ENCODE data around the gene ORM2.
"Not testable (repeated sequence)": the region's sequence is repeated elsewhere in the genome, so short reads cannot be mapped to it uniquely, and the experiment has no call there.

- TF ChIP-seq CTCF (IDR thresholded peaks at IDR 0.05; ENCODE audit: control extremely low read depth in 1 of 3, insufficient read depth in 1 of 3, low read depth in 1 of 3, low read length in 3 of 3); TEAD4 (IDR thresholded peaks at IDR 0.05; ENCODE audit: low read depth, low read length); POLR2A (IDR thresholded peaks at IDR 0.05; ENCODE audit: control extremely low read depth in 1 of 2, low read depth in 2 of 2, low read length in 2 of 2); SIX5 (IDR thresholded peaks at IDR 0.05; ENCODE audit: low read depth, low read length); CHD2 (IDR thresholded peaks at IDR 0.05; ENCODE audit: low read length); ATF3 (IDR thresholded peaks at IDR 0.05; ENCODE audit: insufficient read depth, low read depth, low read length); MAX (IDR thresholded peaks at IDR 0.05); SP4 (IDR thresholded peaks at IDR 0.05; ENCODE audit: low read length); EZH2 (IDR thresholded peaks at IDR 0.05; ENCODE audit: low read depth, low read length, severe bottlenecking); YY1 (IDR thresholded peaks at IDR 0.05; ENCODE audit: low read depth, low read length); CEBPB (IDR thresholded peaks at IDR 0.05; ENCODE audit: low read depth, low read length); JUN (IDR thresholded peaks at IDR 0.05; ENCODE audit: low read depth, low read length); SP1 (IDR thresholded peaks at IDR 0.05; ENCODE audit: low read depth, low read length): not testable (repeated sequence)
These were observed at the start of gene ORM2 for GRCh38 chr9:114329625-114330022.
